Measurements from ENCODE around the gene KLHL41.

Gene KLHL41

DNA sequence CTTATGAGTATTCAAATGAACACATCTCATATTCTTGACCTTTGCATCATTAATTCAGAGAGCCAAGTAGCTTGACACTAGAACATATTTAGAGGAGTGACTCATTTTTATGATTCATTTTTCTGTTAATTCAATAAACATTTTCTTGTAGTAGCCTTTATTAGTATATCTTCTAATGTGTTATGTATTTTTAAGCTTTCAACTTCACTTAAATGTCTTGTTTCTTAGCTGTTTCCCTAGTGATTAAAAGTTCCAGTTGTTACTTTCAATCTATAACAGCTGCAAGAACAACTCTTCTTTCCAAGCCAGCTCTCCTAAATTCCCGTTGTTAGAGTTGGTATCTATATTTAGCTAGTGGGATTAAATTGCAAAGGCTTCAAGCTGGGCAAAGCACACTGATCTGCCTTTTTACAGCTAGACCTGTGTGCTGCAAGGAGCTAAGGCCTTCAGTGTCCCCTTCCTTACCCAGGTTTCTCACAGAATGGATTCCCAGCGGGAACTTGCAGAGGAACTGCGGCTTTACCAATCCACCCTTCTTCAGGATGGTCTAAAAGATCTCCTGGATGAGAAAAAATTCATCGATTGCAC lies at the start of gene KLHL41:
KLHL41 (plus strand) TSS at position 405 of the 588 bp plus-strand sequence; CDS start at position 482, 77 bp downstream.
- DNase-seq (ENCODE audit: extremely low read depth in 1 of 2, low read depth in 1 of 2): no peak

DNA sequence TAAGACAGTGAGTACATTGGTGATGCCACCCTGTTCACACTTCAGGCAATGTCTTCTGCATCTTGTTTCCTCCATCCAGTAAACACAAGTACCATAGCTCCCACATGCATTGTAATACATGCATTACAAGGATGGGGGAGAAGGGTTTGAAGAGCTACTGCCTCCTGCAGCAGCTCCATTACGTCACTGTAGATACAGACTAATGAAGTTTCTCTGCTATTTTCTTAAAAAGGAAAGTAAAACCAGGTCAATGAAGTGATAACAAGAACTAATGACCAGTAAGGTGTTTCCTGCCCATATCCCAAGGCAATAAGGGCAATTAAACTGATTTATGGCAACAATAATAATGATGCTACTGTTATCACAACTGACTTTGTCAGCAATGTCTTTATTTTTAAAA lies 48.4 kb upstream of the KLHL41 start:
- no peak for DNase-seq (ENCODE audit: extremely low read depth in 1 of 2, low read depth in 1 of 2)

DNA sequence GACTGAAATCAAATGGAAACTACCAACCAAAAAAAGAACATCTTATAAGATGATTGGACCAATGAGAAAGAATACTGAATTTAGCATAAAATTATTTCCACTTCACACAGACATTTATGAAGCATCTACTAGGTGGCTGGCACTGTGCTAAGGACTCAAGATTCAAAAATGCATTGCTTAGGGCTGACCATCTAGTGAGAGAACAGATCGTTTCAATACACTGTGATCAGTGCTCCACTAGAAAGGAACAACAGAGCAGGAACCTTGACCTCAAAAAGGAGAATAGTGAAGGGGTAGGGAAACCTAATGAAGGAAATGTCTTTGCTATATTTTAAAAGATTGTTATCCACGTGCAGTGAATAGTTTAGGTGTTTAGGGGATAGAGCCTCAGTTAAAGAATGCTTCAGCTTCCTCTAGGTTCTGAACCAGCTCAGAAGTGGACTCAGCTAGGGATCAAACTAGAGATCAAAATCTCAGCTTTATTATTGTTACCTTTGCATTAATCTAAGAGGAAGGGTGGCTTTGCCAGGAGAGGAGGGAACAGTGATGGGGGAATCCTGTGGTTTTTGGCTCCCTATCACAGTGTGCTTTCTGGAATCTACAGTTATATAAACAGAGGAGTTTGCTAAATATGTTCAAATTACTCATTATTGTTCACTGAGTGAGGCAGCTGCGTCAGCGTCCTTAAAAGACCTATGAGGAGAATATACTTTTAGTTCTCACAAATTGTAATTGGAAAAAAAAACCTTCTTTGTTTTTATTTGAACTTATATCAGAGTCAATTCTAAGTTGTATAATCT lies 46.4 kb upstream of the KLHL41 start:
- no peak for DNase-seq (ENCODE audit: extremely low read depth in 1 of 2, low read depth in 1 of 2)

DNA sequence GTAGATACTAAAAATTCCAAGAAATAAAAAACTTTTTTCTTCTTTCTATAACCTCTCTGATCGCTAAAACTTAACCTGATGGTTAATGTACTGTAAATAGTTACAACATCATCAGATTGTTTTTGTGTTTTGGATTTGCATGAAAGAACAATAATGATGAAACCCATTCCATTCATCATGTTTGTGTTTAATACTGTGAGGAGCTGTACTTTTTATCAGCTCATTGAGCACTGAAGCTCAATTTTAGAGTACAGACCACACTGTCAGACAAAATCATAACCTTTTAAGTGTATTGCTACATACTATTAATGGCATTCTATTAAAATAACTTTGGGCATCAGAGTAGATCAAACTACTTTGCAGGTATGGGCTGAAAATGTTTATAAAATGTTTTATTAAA lies 45.0 kb upstream of the KLHL41 start:
- no peak for DNase-seq (ENCODE audit: extremely low read depth in 1 of 2, low read depth in 1 of 2)

DNA sequence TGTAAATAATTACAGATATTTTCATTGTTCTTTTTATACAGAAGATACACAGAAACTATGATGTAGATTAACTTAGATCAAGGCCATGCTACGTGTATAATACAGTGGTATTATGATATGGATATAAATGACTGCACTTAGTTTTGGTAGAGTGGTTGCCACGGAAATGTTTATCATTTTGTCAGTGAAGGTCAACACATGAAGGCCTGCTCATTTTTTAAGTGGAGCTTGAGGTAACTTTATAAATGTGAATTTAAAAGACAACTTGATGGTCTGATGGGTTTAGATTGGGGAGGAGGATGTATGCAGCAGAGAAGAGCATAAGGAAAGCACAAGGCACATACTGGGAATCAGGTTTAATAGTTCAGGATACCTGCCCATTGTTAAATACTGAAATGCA lies 44.6 kb upstream of the KLHL41 start:
- DNase-seq (ENCODE audit: extremely low read depth in 1 of 2, low read depth in 1 of 2): no peak

DNA sequence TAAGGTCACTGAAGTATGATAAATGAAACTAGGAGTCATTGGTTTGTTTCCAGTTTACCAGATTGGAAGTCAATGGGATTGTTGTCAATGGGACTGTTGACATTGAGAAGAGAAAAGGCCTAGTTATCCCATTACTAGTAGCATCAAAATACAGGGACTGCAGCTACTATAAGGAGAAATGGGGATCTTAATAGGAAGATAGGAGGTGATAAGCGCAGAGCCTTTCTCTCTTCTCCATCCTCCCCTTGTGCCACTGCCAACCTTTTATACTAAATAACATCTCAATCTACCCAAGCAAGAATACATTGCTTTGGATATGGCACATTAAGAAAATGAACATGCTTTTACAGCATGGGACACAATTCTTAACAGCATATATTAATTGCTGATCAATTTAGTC lies 40.7 kb upstream of the KLHL41 start:
- DNase-seq (ENCODE audit: extremely low read depth in 1 of 2, low read depth in 1 of 2): no peak

DNA sequence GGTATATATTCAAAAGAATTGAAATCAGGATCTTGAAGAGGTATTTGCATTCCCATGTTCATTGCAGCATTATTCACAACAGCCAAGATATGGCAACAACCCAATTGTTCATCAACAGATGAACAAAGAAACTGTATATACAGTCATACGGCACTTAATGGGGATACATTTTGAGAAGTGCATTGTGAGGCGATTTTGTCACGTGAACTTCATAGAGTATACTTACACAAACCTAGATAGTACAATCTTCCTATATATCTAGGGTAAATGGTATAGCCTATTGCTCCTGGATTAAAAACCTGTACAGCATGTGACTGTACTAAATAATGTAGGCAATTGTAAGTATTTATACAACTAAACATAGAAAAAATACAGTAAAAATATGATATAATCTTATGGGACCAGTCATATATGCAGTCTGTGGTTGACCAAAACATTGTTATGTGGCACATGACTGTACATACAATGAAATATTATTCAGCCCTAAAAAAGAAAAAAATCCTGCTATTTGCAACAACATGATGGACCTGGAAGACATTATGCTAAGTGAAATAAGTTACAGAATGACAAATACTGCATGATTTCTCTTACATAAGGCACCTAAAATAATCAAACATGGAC lies 39.4 kb upstream of the KLHL41 start:
- no peak for DNase-seq (ENCODE audit: extremely low read depth in 1 of 2, low read depth in 1 of 2)

DNA sequence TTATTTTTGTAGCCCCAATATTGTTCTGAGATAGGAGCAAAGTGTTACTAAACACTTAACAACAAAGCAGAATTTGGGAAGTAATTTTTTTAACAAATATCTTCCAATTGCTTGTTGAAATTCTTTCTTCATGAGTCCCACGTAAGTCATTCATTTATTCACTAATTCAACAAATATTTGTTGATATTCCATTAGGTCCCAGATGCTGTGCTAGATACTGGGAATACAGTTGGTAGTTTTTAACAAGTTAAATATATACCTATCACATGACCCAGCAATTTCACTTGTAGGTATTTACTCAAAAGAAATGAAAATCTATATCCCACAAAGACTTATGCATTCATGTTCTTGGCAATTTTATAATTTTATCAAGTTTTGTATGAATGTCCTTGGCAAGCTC lies 37.3 kb upstream of the KLHL41 start:
- no peak for DNase-seq (ENCODE audit: extremely low read depth in 1 of 2, low read depth in 1 of 2)

DNA sequence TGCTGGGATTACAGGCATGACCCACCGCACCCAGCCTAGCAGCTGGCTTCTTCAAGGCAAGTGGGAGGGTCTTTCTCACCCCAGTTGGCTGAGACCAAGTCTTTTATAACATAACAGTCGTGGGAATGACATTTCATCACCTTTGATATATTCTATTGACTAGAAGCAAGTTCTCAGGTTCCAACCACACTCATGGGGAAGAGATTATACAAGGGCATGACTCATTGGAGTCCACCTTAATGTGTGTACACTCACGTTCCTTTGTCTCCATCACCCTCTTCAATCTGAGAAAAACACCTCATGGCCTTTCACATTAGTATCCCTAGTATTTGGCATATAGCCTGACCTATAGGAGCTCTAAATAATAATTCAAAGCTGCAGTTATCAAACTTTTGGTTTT lies 33.0 kb upstream of the KLHL41 start:
- no peak for DNase-seq (ENCODE audit: extremely low read depth in 1 of 2, low read depth in 1 of 2)

DNA sequence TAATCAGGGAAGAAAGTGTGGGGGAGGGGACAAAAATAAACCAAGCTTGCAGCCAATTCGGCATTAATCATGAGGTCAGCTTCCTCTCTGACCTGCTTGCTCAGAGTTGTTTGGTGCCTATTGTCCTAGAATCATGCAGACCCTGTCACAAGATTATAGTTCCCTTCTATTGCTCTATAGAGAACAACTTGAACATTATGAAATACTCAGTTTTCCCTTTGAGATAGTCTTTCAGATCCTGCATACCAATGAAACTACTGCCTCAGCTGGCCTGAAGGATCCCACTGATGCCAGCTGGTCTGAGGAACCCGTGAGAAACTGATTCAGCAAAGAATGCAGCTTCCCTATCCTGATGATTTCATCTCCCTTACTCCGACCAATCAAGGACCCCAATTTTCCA lies 31.2 kb upstream of the KLHL41 start:
- DNase-seq (ENCODE audit: extremely low read depth in 1 of 2, low read depth in 1 of 2): no peak

DNA sequence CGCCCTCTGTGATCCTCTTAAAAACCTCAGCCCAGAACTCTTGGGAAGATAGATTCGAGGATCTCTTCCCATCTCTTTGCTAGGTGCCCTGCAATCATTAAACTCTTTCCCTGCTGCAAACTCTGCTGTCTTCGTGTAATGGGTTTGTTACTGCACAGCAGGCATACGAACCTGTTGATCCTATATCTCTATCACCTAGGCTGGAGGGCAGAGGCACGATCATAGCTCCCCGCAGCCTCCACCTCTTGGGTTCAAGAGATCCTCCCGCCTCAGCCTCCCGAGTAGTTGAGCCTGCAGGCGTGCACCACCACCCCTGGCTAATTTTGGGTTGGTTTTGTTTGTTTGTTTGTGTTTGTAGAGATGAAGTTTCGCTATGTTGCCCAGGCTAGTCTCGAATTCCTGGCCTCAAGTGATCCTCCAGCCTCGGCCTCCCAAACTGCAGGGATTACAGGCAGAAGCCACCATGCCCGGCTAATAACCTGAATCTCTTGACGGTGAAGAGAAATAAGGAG lies 30.7 kb upstream of the KLHL41 start:
- no peak for DNase-seq (ENCODE audit: extremely low read depth in 1 of 2, low read depth in 1 of 2)

DNA sequence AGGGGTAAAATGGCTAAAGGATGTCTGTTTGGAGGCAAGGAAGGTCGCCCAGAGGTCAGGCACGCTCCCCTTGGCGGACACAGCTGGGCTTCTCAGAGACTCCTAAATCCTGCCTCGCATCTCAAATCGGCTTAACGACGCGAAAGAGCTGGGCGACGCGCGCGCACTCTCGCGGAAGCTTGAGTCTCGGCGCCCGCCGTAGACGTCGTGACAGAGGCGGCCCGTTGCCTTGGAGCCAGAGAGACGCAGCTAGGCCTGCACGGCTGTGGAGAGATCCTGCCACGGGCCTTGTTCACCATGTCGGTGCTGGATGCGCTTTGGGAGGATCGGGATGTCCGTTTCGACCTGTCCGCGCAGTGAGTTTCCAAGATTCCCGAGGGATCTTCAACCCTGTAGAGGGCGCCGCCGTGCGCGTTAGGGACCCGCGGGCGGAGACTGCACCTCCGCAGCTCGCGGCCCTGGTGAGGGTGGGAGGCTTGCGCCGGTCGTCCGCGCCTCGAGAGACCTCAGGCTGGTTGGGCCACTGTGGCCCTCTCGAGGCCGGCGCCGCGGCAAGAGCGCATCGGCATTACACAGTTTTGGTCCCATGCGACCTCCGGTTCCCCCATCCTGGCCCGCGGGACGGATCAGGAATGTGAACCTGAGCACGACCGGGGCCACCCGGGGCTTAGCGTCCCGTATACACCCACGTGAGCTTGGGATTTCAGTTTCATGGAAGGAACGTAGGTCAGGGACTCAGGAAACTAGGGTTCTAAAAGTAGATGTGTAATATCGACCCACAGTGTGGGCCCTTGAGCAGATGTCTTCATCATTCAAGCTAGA lies 30.0 kb upstream of the KLHL41 start, which contains the start of gene BBS5:
BBS5 (plus strand) TSS at position 238 of the 822 bp plus-strand sequence; CDS start at position 298, 60 bp downstream.
- DNase-seq (ENCODE audit: extremely low read depth in 1 of 2, low read depth in 1 of 2): peak; percentile 9 to 54

DNA sequence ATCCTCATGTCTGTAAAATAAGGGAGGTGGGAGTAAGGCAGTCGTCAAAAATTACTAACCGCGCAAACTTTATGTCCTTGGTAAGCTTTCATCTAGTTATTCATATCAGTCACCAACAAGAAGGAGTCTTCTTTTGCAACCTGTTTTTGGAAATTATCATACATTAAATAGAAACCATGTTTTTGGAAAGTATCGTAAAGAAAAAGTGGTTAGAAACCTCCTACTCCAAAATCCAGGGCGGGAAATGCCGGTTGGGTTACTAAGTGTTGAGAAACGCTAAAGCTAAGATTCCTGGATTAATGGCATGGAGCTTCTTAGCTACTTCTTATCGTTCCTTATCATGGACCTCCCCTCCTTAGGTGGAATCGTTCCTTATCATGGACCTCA lies 29.4 kb upstream of the KLHL41 start:
- DNase-seq (ENCODE audit: extremely low read depth in 1 of 2, low read depth in 1 of 2): no peak

DNA sequence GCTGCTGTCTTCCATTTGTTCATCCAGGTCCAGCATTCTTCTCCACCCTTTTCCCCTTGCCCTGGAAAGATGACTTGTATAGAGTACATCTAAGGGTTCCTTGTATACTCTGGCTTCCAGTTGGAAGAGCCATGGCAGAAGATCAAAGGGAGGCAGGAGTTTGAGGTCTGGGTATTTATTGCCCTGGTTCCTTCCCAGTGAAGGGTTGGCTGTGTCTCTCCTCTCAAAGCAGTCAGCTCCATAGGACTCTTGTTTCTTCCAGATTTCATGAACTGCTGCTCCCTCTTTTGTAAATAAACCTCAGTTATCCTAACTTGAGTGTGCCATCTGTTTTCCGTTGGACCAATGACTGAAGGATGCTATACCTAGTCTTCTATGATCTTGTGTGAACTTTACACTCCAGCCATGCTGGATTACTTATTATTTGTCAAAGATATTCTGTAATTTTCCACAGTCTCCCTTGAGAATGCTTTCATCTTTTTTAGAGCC lies 23.8 kb upstream of the KLHL41 start:
- no peak for DNase-seq (ENCODE audit: extremely low read depth in 1 of 2, low read depth in 1 of 2)

DNA sequence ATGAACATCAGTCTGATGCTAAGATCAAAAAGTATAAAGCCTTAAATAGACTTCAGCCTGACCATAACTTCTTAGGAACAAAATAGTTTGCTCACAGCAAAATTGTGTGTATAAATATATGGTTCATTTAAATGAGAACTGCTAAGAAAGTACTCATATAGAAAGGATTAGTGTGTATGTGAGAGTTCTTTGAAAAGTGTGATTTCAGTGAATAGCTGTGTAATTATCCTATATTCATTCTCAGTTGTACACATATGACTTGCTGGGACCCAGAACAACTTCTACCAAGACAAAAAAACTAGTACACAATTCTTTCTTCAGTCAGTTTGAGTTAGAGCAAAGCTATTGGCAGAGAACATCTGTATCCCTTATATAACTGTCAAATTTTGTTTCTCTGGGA lies 23.0 kb upstream of the KLHL41 start:
- no peak for DNase-seq (ENCODE audit: extremely low read depth in 1 of 2, low read depth in 1 of 2)

DNA sequence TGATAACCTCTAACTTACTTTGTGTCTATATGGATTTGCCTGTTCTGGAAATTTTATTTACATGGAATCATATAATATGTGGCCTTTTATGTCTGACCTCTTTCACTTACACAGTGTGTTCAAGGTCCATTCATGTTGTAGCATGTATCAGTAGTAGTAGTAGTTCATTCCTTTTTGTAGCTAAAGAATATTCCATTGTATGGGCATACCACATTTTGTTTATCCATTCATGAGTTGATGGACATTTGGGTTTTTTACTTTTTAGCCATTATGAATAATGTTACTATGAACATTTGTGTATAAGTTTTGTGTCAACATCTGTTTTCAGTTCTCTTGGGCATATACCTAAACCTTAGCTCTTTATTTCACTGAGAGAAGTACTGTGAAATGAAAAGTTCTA lies 18.7 kb upstream of the KLHL41 start:
- no peak for DNase-seq (ENCODE audit: extremely low read depth in 1 of 2, low read depth in 1 of 2)

DNA sequence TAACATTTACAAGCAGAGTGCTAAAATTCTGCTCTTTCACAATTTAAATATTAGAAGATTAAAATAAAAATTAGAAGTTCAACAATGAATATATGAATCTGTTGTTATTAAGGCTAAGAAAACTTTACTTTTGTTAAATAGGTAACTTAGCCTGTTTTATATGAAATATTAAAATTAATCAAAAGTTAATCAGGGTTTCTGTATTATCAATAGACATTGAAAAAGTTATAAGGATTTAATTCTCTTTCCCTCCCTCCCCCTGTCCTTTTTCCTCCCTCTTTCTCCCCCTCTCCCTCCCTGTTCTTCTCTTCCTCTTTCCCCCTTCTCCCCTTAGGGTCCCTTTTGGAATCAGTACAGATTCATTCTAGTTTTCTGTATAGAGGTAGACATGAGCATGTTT lies 18.1 kb upstream of the KLHL41 start:
- DNase-seq (ENCODE audit: extremely low read depth in 1 of 2, low read depth in 1 of 2): no peak

DNA sequence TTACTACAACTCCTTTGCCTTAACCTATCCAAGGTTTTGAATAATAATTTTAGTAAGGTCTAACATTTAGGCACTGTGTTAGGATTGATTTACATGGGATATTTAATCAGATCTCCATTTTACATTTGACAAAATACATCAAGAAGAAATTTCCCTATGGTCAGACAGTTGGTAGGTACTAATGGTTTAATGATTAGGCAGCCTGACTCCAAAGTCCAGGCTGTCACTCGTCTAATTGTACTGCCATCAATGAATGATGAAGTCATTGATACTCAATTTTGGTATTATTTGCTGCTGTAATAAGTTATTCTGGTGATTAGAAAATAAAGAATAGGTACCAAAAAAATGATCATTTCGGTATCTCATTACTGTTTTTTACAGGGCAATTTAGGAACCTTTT lies 16.1 kb upstream of the KLHL41 start:
- DNase-seq (ENCODE audit: extremely low read depth in 1 of 2, low read depth in 1 of 2): no peak

DNA sequence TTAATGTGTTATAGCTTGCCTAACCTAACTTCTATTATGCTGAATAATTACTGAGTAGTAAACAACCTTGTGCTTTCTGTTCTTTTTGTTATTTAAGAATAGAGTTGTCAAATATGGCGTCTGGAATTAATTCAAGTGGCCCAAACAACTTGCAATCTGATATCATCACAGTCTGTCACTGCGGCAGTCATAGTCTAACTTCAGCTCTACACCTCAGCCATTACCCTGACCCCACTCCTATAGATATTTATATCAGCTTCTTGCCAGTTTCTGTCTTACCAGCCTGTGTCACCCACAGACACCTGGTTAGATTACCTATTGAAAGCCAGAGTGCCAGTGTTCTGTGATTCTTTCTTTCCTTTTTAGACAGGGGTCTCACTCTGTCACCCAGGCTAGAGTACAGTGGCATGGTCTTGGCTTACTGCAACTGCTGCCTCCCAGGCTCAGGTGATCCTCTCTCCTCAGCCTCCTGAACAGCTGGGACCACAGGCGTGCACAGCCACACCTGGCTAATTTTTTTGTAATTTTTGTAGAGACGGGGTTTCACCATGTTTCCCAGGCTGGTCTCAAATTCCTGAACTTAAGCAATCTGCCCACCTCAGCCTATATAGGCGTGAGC lies 14.1 kb upstream of the KLHL41 start:
- no peak for DNase-seq (ENCODE audit: extremely low read depth in 1 of 2, low read depth in 1 of 2)

DNA sequence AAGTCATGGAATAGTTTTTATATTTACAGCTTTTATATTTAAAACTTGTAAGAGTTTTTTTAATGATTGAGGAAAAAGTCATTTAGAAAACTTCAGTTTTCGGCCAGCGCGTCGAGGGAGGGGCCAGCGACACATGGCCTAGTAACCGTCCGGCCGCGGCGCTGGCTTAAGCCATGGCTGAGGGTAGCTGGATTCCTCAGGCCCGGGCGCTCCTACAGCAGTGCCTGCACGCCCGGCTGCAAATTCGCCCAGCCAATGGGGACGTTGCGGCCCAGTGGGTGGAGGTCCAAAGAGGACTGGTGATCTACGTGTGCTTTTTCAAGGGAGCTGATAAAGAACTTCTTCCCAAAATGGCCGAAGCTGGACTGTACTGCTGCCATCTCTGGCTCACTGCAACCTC lies 4.9 kb upstream of the KLHL41 start:
- DNase-seq (ENCODE audit: extremely low read depth in 1 of 2, low read depth in 1 of 2): no peak
